Endothelial cell of umbilical vein (primary cell): ENCODE data around the gene MDFI. TPM values are rescaled to one million over a fixed set of nuclear protein-coding genes. Genes with fewer than 3 reads are reported as not detected.

Experiments
- BruUV-seq: library from RNA; stranded (reverse); fragments of 400-500 nt; replicated peaks from 2 replicates; lab custom pipeline; 2021; lab: Mats Ljungman, UMichigan
- CTCF ChIA-PET: fragments of 300-600, 350-600 bp; sonication (Branson Sonifier 250); formaldehyde crosslinking; loops from one replicate; lab custom pipeline; 2021; ENCODE audit warnings: antibody characterized with exemption, inconsistent platforms; lab: Charles Lee
- POLR2A ChIA-PET: fragments of 300-600, 350-600 bp; sonication (Branson Sonifier 250); formaldehyde crosslinking; loops from one replicate; lab custom pipeline; 2021; ENCODE audit warnings: antibody characterized with exemption, inconsistent platforms; lab: Charles Lee
- DNase-seq: peaks from one replicate; pipeline ENCODE4 v3.0.0-alpha.2; 2011; ENCODE audit warnings: low read depth, low spot score
- FAIRE-seq: peaks from 2 replicates; lab custom pipeline; 2011; peaks lifted over from hg19 to GRCh38; lab: Jason Lieb, UNC
- H2AFZ ChIP-seq: 2 replicates; pipeline ENCODE4 v1.6.0; 2012; ENCODE audit warnings: low read depth, low read length, control low read depth, inconsistent platforms
- H3K27ac ChIP-seq: 2 replicates; pipeline ENCODE4 v1.5.1; 2011; ENCODE audit warnings: low read depth, mild to moderate bottlenecking, control low read depth, low read length, moderate library complexity; ENCODE audit not compliant: insufficient read depth
- H3K27me3 ChIP-seq, 2 experiments: 2 replicates each; pipeline versions ENCODE4 v1.6.0 to v1.6.1; 2011; ENCODE audit warnings: low read length in 2 of 2, mixed read lengths in 1 of 2; ENCODE audit not compliant: control insufficient read depth in 2 of 2, insufficient read depth in 2 of 2
- H3K36me3 ChIP-seq, 2 experiments: 2 replicates in 1 of 2; 3 replicates in 1 of 2; pipeline ENCODE4 v1.5.1; 2011; ENCODE audit warnings: low read length in 2 of 2, mild to moderate bottlenecking in 1 of 2, moderate library complexity in 1 of 2; ENCODE audit not compliant: control insufficient read depth in 2 of 2, insufficient read depth in 2 of 2; ENCODE audit errors: extremely low read depth in 1 of 2
- H3K4me1 ChIP-seq: 3 replicates; pipeline ENCODE4 v1.5.1; 2011; ENCODE audit warnings: mild to moderate bottlenecking, low read length; ENCODE audit not compliant: control insufficient read depth, insufficient read depth; ENCODE audit errors: extremely low read depth
- H3K4me2 ChIP-seq: 2 replicates; pipeline ENCODE4 v1.6.1; 2011; ENCODE audit warnings: low read length, control low read depth, mixed read lengths; ENCODE audit not compliant: insufficient read depth
- H3K4me3 ChIP-seq, 3 experiments: fragments of 200-600 bp in 1 of 3; sonication (generic), shearing (Covaris generic) in 1 of 3; replicated peaks in 1 of 3; 2 replicates each; pipeline ENCODE4 v1.5.1; 2011 to 2016; ENCODE audit warnings: control low read depth in 3 of 3, low read length in 3 of 3, mild to moderate bottlenecking in 2 of 3, inconsistent platforms in 1 of 3, low read depth in 1 of 3, moderate library complexity in 1 of 3; ENCODE audit not compliant: insufficient read depth in 1 of 3
- H3K79me2 ChIP-seq: 2 replicates; pipeline ENCODE4 v1.6.0; 2012; ENCODE audit warnings: low read length, inconsistent platforms; ENCODE audit not compliant: control insufficient read depth, insufficient read depth
- H3K9ac ChIP-seq: replicated peaks from 2 replicates; pipeline ENCODE3; 2011; ENCODE audit warnings: low read length, control low read depth; ENCODE audit not compliant: insufficient read depth; ENCODE audit errors: extremely low read depth
- H3K9me1 ChIP-seq: replicated peaks from 3 replicates; pipeline ENCODE4 v1.6.0; 2011; ENCODE audit warnings: mild to moderate bottlenecking, low read length; ENCODE audit not compliant: control insufficient read depth, insufficient read depth; ENCODE audit errors: extremely low read depth
- H3K9me3 ChIP-seq: replicated peaks from 2 replicates; pipeline ENCODE4 v1.5.1; 2012; ENCODE audit warnings: low read length, inconsistent platforms; ENCODE audit not compliant: control insufficient read depth, insufficient read depth
- H4K20me1 ChIP-seq: replicated peaks from 2 replicates; pipeline ENCODE3; 2011; ENCODE audit warnings: mild to moderate bottlenecking, low read length; ENCODE audit not compliant: control insufficient read depth, insufficient read depth; ENCODE audit errors: extremely low read depth
- CTCF ChIP-seq, 2 donors: IDR thresholded peaks; 1 replicate in 1 of 2; 2 replicates in 1 of 2; pipeline ENCODE4 v1.5.1; 2011; ENCODE audit warnings: low read length in 2 of 2, mild to moderate bottlenecking in 2 of 2, moderate library complexity in 2 of 2, control low read depth in 1 of 2, inconsistent platforms in 1 of 2, low read depth in 1 of 2; ENCODE audit not compliant: insufficient read depth in 1 of 2; ENCODE audit errors: extremely low read depth in 1 of 2
- EZH2 ChIP-seq: IDR thresholded peaks from 2 replicates; pipeline ENCODE4 v1.6.1; 2012; ENCODE audit warnings: borderline replicate concordance, low read depth, mild to moderate bottlenecking, moderate library complexity, low read length, inconsistent platforms; ENCODE audit not compliant: severe bottlenecking
- FOS ChIP-seq: IDR thresholded peaks from 2 replicates; pipeline ENCODE4 v1.6.1; 2011; ENCODE audit warnings: mild to moderate bottlenecking, low read length, moderate library complexity, borderline replicate concordance; ENCODE audit not compliant: insufficient read depth
- GATA2 ChIP-seq: IDR thresholded peaks from 2 replicates; pipeline ENCODE4 v1.7.0; 2011; ENCODE audit warnings: low read depth, mild to moderate bottlenecking, moderate library complexity, mixed read lengths, low read length; ENCODE audit not compliant: insufficient read length, insufficient read depth
- JUN ChIP-seq: IDR thresholded peaks from 2 replicates; pipeline ENCODE4 v1.6.1; 2011; ENCODE audit warnings: borderline replicate concordance, low read depth; ENCODE audit not compliant: insufficient read length, insufficient read depth
- MAX ChIP-seq: IDR thresholded peaks from 2 replicates; pipeline ENCODE4 v1.6.1; 2011; ENCODE audit not compliant: insufficient read depth, insufficient read length
- MYC ChIP-seq: IDR thresholded peaks from one replicate; pipeline ENCODE4 v1.6.1; 2011; ENCODE audit warnings: mild to moderate bottlenecking, low read depth, low read length
- POLR2A ChIP-seq: IDR thresholded peaks from 2 replicates; pipeline ENCODE4 v1.6.1; 2012; ENCODE audit warnings: low read depth, mild to moderate bottlenecking, control low read depth, low read length
- POLR2AphosphoS5 ChIP-seq: IDR thresholded peaks from 2 replicates; pipeline ENCODE4 v1.6.1; 2012; ENCODE audit warnings: low read depth, mild to moderate bottlenecking, control low read depth, low read length, moderate library complexity; ENCODE audit not compliant: insufficient read depth
- dilution Hi-C: fragments of 300-500 bp; cut with MboI; formaldehyde crosslinking; loops from one replicate; pipeline ENCODE4 v1.15.0; 2019; ENCODE audit warnings: low sequenced_read_pairs; ENCODE audit not compliant: extremely low pct_ligation_motif_present
- intact Hi-C: fragments of 100-400 bp; cut with micrococcal nuclease; formaldehyde crosslinking; loops from one replicate; pipeline ENCODE4 v1.10.0; 2022
- polyA plus RNA-seq, 4 experiments: library from polyadenylated mRNA; depleted of rRNA in 3 of 4; stranded (reverse) in 3 of 4; unstranded in 1 of 4; fragments of >200 nt; gene quantifications; 2 replicates each; pipeline versions ENCODE4 v1.2.1 to v1.2.3, GENCODE V29; 2011 to 2012; ENCODE audit warnings: missing spikeins in 1 of 4
- total RNA-seq: library from RNA; stranded (reverse); gene quantifications from 2 replicates; pipeline ENCODE4 v1.2.3, GENCODE V29; 2021

The MDFI gene
- total and polyA plus RNA-seq, 2 donors (not counting 3 experiments of a cell fraction or from before 2014, with no cell fraction given) = 32.4 to 74.1 TPM

GRCh38 chr6:41591859-41592502, 46.3 kb upstream of the MDFI start:
- no peak for TF ChIP-seq GATA2
- TF ChIP-seq CTCF (IDR thresholded peaks at IDR 0.05; ENCODE audit: extremely low read depth in 1 of 2, insufficient read depth in 1 of 2, low read depth in 1 of 2, low read length in 2 of 2) = peak; percentile 89 to 93
- POLR2A ChIA-PET = no interaction called here
- Histone ChIP-seq H4K20me1 (no peaks in the 10 kb centered on the region), H3K79me2 (no peaks in the 10 kb centered on the region), H3K4me3 (no peak overlapping the region), H3K9ac (no peak overlapping the region), H3K36me3 (peaks cover 0 to 18% of the 10 kb centered on the region in 2 experiments), H3K4me1 (no peaks in the 10 kb centered on the region), H3K9me1 (no peaks in the 10 kb centered on the region), H3K4me2 (no peak overlapping the region), H3K9me3 (no peaks in the 10 kb centered on the region), H2AFZ (no peak overlapping the region), H3K27me3 (no peaks in the 10 kb centered on the region), H3K27ac (no peak overlapping the region)
- dilution Hi-C loops (no loop called here), intact Hi-C loops (loop anchor here (1.0 to 2.0 kb wide), 5 partner anchors 46 to 223 kb away; partner anchors contain the start of gene FOXP4)
- FAIRE-seq = peak; percentile 85
- CTCF ChIA-PET = interaction anchor here (0.6 to 7.9 kb wide), 19 partner anchors 10 to 286 kb away, joined by 3 to 84 read pairs (median 4); no protein-coding TSS in a partner anchor
- no TSS peak for BruUV-seq
- peak; percentile 73 for DNase-seq

GRCh38 chr6:41593406-41593805, 44.9 kb upstream of the MDFI start:
- dilution Hi-C loops = no loop called here
- ChIA-PET POLR2A (interaction anchor here (0.7 kb wide), 1 partner anchor 47 kb away, joined by 3 read pairs; no protein-coding TSS in a partner anchor), CTCF (interaction anchor here (1.5 to 7.9 kb wide), 3 partner anchors 12 to 170 kb away, joined by 9 to 84 read pairs (median 46); no protein-coding TSS in a partner anchor)
- H3K36me3 ChIP-seq = peaks cover 0 to 17% of the 10 kb centered on the region in 2 experiments
- no peaks in the 10 kb centered on the region for H3K9me3 ChIP-seq
- TF ChIP-seq JUN (no peak), CTCF (IDR thresholded peaks at IDR 0.05; ENCODE audit: extremely low read depth in 1 of 2, insufficient read depth in 1 of 2, low read depth in 1 of 2, low read length in 2 of 2) (no peak), EZH2 (no peak), MYC (no peak), MAX (no peak), GATA2 (no peak), POLR2A (no peak), FOS (no peak), POLR2AphosphoS5 (no peak)
- H3K4me2 ChIP-seq = no peak overlapping the region
- no peaks in the 10 kb centered on the region for H3K4me1 ChIP-seq
- no peak overlapping the region for H3K27ac ChIP-seq
- no peaks in the 10 kb centered on the region for H3K27me3 ChIP-seq
- H3K4me3 ChIP-seq = no peak overlapping the region
- no peaks in the 10 kb centered on the region for H4K20me1 ChIP-seq
- no peaks in the 10 kb centered on the region for H3K9me1 ChIP-seq
- no TSS peak for BruUV-seq
- H3K79me2 ChIP-seq = no peaks in the 10 kb centered on the region
- DNase-seq (no peak), FAIRE-seq (no peak)
- no peak overlapping the region for H3K9ac ChIP-seq
- intact Hi-C loops = loop anchor here (2.0 kb wide), 1 partner anchor 89 kb away; no protein-coding TSS in a partner anchor
- H2AFZ ChIP-seq = no peak overlapping the region
